Spleen (tissue), 11 donors: ENCODE results near the gene TMPRSS6. TPM values are rescaled to one million over a fixed set of nuclear protein-coding genes. Genes with fewer than 3 reads are reported as not detected.

Source experiments
- DNase-seq: peaks from one replicate; pipeline ENCODE4 v3.0.0-alpha.2; 2020
- H3K27ac ChIP-seq, 8 donors: fragments of 200-600 bp; sonication (generic) in 7 of 8; 1 replicate in 4 of 8; 2 replicates in 4 of 8; pipeline versions ENCODE4 v1.5.0 to v1.8.0; 2016 to 2021; ENCODE audit warnings: inconsistent platforms in 4 of 8, mild to moderate bottlenecking in 4 of 8, moderate library complexity in 1 of 8
- H3K27me3 ChIP-seq, 7 donors: fragments of 200-600 bp; sonication (generic) in 6 of 7; replicated peaks in 1 of 7; 1 replicate in 4 of 7; 2 replicates in 3 of 7; pipeline versions ENCODE4 v1.5.0 to v1.8.0; 2016 to 2021; ENCODE audit warnings: inconsistent platforms in 3 of 7, mild to moderate bottlenecking in 1 of 7
- H3K36me3 ChIP-seq, 6 donors: fragments of 200-600 bp; sonication (generic) in 5 of 6; 1 replicate in 4 of 6; 2 replicates in 2 of 6; pipeline versions ENCODE4 v1.5.0 to v1.8.0; 2016 to 2021; ENCODE audit warnings: inconsistent platforms in 2 of 6
- H3K4me1 ChIP-seq, 6 donors: fragments of 200-600 bp; sonication (generic) in 5 of 6; 1 replicate in 3 of 6; 2 replicates in 3 of 6; pipeline versions ENCODE4 v1.5.0 to v1.8.0; 2016 to 2021; ENCODE audit warnings: inconsistent platforms in 3 of 6
- H3K4me3 ChIP-seq, 8 donors: fragments of 200-600 bp; sonication (generic) in 7 of 8; 1 replicate in 4 of 8; 2 replicates in 4 of 8; pipeline versions ENCODE4 v1.5.0 to v1.8.0; 2016 to 2021; ENCODE audit warnings: inconsistent platforms in 4 of 8, mild to moderate bottlenecking in 4 of 8, moderate library complexity in 2 of 8
- H3K9me3 ChIP-seq, 8 donors: fragments of 200-600 bp; sonication (generic) in 7 of 8; 1 replicate in 4 of 8; 2 replicates in 4 of 8; pipeline versions ENCODE4 v1.5.0 to v1.8.0; 2016 to 2021; ENCODE audit warnings: inconsistent platforms in 4 of 8
- POLR2A ChIP-seq, 3 donors: fragments of 450-650 bp; IDR thresholded peaks; one replicate each; pipeline ENCODE4 v1.5.1; 2017; ENCODE audit warnings: antibody characterized with exemption in 3 of 3, mild to moderate bottlenecking in 1 of 3
- POLR2AphosphoS5 ChIP-seq, 3 donors: sonication (generic); formaldehyde crosslinking; IDR thresholded peaks; one replicate each; pipeline ENCODE4 v1.5.1; 2017; ENCODE audit warnings: antibody characterized with exemption in 3 of 3
- WGBS, 5 donors: extraction: QIAGEN DNeasy Blood & Tissue Kit in 3 of 5; methylation state at CpG; one replicate each; pipeline versions ENCODE4 v1.1.5 to v1.1.7; 2013 to 2018; 5-methylcytosine and 5-hydroxymethylcytosine counted together
- intact Hi-C: fragments of 100-400 bp; cut with DNase I; formaldehyde crosslinking; loops from one replicate; pipeline ENCODE4 v1.15.0; 2023; ENCODE audit warnings: low total_unique reads
- polyA plus RNA-seq, 3 donors: library from polyadenylated mRNA; stranded (reverse); fragments of 200-250 nt; gene quantifications; one replicate each; pipeline ENCODE4 v1.2.1, GENCODE V29; 2013
- total RNA-seq, 7 donors: library from RNA; depleted of rRNA in 3 of 7; stranded (reverse); fragments of >200 nt in 3 of 7; fragmentation: NEBNext Ultra II Directional in 4 of 7; extraction: Animal tissue kit (Norgen Biotek cat#: 25700) in 4 of 7; gene quantifications; one replicate each; pipeline versions ENCODE4 v1.1.0 to v1.2.1, GENCODE V29; 2016 to 2021
- TF ChIP-seq, protein P1 (sequence below), 11 experiments: fragments of 200-600 bp in 7 of 11; fragments of 450-650 bp in 4 of 11; sonication (generic) in 4 of 11; IDR thresholded peaks in 8 of 11; conservative IDR thresholded peaks in 3 of 11; 1 replicate in 7 of 11; 2 replicates in 4 of 11; pipeline versions ENCODE4 v1.4.0 to v1.8.0; 2016 to 2021; ENCODE audit warnings: antibody characterized with exemption in 11 of 11, inconsistent platforms in 4 of 11, mild to moderate bottlenecking in 1 of 11
- donor health status: healthy with polysubstance abuse.
- donor health status: DM: no; HTN: no; CAD: no; lungs with moderate emphysema.
- donor health status: DM: no; HTN: no; CAD: no.
- donor health status: Bipolar disorder and iron deficiency.
- donor health status: healthy.
- donor health status: DM: no; HTN: no; CAD: no.
- donor health status: DM: yes; HTN: yes; CAD: no.

TMPRSS6 gene
- total and polyA plus RNA-seq, 10 donors, result 0.09 to 0.55 (median 0.28) TPM; not detected in 5

- H3K4me3 ChIP-seq, result no peak overlapping the region
- H3K27me3 ChIP-seq, result no peaks in the 10 kb centered on the region
- H3K36me3 ChIP-seq, result no peaks in the 10 kb centered on the region
- H3K9me3 ChIP-seq, result peaks cover 0 to 7% (median 6%) of the 10 kb centered on the region in 8 donors
- WGBS, 5 donors, result 62 to 80% (median 70%) methylated on average over 12 to 13 of the region's 13 CpGs
- peak; percentile 69 for DNase-seq
- H3K4me1 ChIP-seq, result peaks cover 0 to 25% (median 5%) of the 10 kb centered on the region in 6 donors
- TF ChIP-seq POLR2AphosphoS5 (IDR thresholded peaks at IDR 0.05), result no peak
- TF ChIP-seq POLR2A (IDR thresholded peaks at IDR 0.05), result no peak
- TF ChIP-seq, protein P1, sequence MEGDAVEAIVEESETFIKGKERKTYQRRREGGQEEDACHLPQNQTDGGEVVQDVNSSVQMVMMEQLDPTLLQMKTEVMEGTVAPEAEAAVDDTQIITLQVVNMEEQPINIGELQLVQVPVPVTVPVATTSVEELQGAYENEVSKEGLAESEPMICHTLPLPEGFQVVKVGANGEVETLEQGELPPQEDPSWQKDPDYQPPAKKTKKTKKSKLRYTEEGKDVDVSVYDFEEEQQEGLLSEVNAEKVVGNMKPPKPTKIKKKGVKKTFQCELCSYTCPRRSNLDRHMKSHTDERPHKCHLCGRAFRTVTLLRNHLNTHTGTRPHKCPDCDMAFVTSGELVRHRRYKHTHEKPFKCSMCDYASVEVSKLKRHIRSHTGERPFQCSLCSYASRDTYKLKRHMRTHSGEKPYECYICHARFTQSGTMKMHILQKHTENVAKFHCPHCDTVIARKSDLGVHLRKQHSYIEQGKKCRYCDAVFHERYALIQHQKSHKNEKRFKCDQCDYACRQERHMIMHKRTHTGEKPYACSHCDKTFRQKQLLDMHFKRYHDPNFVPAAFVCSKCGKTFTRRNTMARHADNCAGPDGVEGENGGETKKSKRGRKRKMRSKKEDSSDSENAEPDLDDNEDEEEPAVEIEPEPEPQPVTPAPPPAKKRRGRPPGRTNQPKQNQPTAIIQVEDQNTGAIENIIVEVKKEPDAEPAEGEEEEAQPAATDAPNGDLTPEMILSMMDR (IDR thresholded peaks at IDR 0.05 in 8 of 11, conservative IDR thresholded peaks at IDR 0.05 in 3 of 11), result no peak
- H3K27ac ChIP-seq, result peak overlapping the region in 2 of 8 donors; percentile 10 to 40
- intact Hi-C loops, result no loop called here
Measured at GRCh38 chr22:37156686-37157435, 47.3 kb upstream of the TMPRSS6 start.

- TF ChIP-seq, protein P1 (IDR thresholded peaks at IDR 0.05 in 8 of 11, conservative IDR thresholded peaks at IDR 0.05 in 3 of 11), result no peak
- no peak for TF ChIP-seq POLR2A (IDR thresholded peaks at IDR 0.05)
- no peak for TF ChIP-seq POLR2AphosphoS5 (IDR thresholded peaks at IDR 0.05)
- no peak overlapping the region for H3K27ac ChIP-seq
- DNase-seq, result peak; percentile 52
- H3K9me3 ChIP-seq, result peaks cover 0 to under 1% (median 0%) of the 10 kb centered on the region in 8 donors
- peaks cover 0 to 16% (median 0%) of the 10 kb centered on the region in 6 donors for H3K4me1 ChIP-seq
- no peak overlapping the region for H3K4me3 ChIP-seq
- no peaks in the 10 kb centered on the region for H3K36me3 ChIP-seq
- intact Hi-C loops, result no loop called here
- 93 to 97% (median 94%) methylated on average over 8 of the region's 8 CpGs for WGBS, 5 donors
- H3K27me3 ChIP-seq, result no peaks in the 10 kb centered on the region
Measured at GRCh38 chr22:37155971-37156370, 46.5 kb upstream of the TMPRSS6 start.

DNA sequence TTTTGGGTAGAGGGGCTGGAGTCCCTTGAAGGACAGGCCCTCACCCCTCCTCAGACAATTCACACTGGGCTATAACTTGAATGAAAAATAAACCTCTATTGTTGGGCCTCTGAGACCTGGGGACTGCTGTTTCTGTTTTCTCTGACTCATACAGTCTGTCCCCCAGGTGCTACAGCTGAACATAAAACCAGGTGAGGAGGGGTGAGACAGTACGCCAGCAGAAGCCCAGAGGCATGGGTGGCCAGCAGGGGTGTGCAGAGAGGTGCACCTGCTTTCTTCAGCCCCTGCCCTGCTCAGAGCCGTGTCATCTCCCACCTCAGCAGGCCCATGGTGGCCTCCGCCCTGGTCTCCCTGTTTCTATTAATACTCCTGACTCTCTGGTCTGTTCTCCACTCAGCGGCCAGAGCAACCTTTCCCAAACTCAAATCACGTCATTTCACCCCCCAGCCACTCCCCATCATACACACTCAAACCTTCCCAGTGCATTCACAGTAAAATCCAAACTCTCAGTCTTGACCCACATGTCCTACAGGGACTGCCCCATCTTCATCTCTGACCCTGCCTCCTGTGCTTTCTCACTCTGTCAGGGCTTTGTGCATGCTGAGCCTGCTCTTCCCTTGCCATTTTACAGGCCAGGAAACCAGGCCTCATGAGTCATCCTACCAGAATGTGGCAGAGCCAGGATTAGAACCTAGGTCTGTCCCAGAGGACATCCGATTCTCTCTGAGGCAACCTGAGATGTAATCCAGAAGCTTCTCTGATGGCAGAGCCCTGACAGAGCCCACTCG is 45.6 kb upstream of the TMPRSS6 start:
- intact Hi-C loops, result no loop called here
- no peak for DNase-seq
- Histone ChIP-seq H3K27me3 (no peaks in the 10 kb centered on the region), H3K27ac (no peak overlapping the region), H3K4me1 (peaks cover 0 to 17% (median 0%) of the 10 kb centered on the region in 6 donors), H3K9me3 (peaks cover 0 to 4% (median 0%) of the 10 kb centered on the region in 8 donors), H3K36me3 (no peaks in the 10 kb centered on the region), H3K4me3 (no peak overlapping the region)
- WGBS, 5 donors, result 70 to 93% (median 76%) methylated on average over 7 of the region's 7 CpGs
- TF ChIP-seq, protein P1 (IDR thresholded peaks at IDR 0.05 in 8 of 11, conservative IDR thresholded peaks at IDR 0.05 in 3 of 11), result no peak
- TF ChIP-seq POLR2A (IDR thresholded peaks at IDR 0.05) (no peak), POLR2AphosphoS5 (IDR thresholded peaks at IDR 0.05) (no peak)

DNA sequence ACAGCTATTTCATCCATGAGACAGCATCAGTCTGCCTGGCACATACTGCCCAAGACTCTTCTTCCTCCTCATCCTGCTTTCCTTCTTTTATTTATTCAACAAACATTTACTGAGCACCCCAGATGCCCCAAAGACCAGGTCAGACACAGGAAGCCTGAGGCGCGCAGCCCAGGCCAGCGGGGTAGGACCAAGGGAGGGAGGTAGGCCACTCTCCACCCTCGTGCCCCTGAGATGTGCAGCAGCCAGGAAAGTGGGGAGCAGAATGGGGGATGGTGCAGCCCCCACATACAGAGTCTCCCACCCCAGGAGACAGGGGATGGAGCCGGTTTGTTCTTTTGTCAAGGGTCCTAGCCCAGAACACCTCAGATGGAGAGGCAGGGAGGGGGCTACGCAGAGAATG is 44.4 kb upstream of the TMPRSS6 start:
- peaks cover 0 to 4% (median 0%) of the 10 kb centered on the region in 8 donors for H3K9me3 ChIP-seq
- TF ChIP-seq POLR2A (IDR thresholded peaks at IDR 0.05) (no peak), POLR2AphosphoS5 (IDR thresholded peaks at IDR 0.05) (no peak)
- TF ChIP-seq, protein P1 (IDR thresholded peaks at IDR 0.05 in 8 of 11, conservative IDR thresholded peaks at IDR 0.05 in 3 of 11), result no peak
- WGBS, 5 donors, result 90 to 96% (median 93%) methylated on average over 5 to 6 of the region's 6 CpGs
- DNase-seq, result no peak
- peaks cover 0 to 21% (median 0%) of the 10 kb centered on the region in 6 donors for H3K4me1 ChIP-seq
- H3K27me3 ChIP-seq, result no peaks in the 10 kb centered on the region
- H3K4me3 ChIP-seq, result no peak overlapping the region
- intact Hi-C loops, result no loop called here
- no peaks in the 10 kb centered on the region for H3K36me3 ChIP-seq
- no peak overlapping the region for H3K27ac ChIP-seq
